ENCODE data around the gene TC2N. TPM values are rescaled to one million over a fixed set of nuclear protein-coding genes. Genes with fewer than 3 reads are reported as not detected.
"Not testable (repeated sequence)": the region's sequence is repeated elsewhere in the genome, so short reads cannot be mapped to it uniquely, and the experiment has no call there.

TC2N gene
- total RNA-seq, 1 donor from 2014 or later: 2.5 TPM

DNA sequence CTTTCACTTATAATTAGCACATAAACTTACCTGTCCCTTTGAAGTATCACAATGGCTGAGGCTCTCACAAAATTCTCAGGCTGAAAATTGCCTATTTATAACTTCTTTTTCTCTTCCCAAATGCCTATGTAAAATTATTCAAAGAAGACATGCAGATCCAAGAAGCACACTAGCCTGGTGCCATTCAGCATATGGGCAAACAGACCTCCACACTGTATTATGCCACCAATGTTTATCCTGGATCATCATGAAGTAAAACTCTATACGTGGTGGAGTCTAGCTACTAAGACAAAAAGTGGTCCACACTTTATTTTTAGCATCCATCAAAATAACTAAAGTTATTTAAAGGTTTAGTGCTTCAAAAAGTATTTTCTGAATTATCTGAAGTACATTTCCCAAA lies 15.8 kb downstream of the TC2N start:
- Mint-ChIP-seq H3K27me3 (ENCODE audit: unreplicated experiment) (peaks cover 3% of the 10 kb centered on the region), H3K36me3 (ENCODE audit: unreplicated experiment) (no peaks in the 10 kb centered on the region), H3K27ac (ENCODE audit: unreplicated experiment) (no peak overlapping the region), H3K4me1 (ENCODE audit: low read depth, unreplicated experiment) (no peaks in the 10 kb centered on the region), H3K9me3 (ENCODE audit: unreplicated experiment) (no peaks in the 10 kb centered on the region), H3K4me3 (ENCODE audit: unreplicated experiment) (no peak overlapping the region)
- TF ChIP-seq, protein P1, sequence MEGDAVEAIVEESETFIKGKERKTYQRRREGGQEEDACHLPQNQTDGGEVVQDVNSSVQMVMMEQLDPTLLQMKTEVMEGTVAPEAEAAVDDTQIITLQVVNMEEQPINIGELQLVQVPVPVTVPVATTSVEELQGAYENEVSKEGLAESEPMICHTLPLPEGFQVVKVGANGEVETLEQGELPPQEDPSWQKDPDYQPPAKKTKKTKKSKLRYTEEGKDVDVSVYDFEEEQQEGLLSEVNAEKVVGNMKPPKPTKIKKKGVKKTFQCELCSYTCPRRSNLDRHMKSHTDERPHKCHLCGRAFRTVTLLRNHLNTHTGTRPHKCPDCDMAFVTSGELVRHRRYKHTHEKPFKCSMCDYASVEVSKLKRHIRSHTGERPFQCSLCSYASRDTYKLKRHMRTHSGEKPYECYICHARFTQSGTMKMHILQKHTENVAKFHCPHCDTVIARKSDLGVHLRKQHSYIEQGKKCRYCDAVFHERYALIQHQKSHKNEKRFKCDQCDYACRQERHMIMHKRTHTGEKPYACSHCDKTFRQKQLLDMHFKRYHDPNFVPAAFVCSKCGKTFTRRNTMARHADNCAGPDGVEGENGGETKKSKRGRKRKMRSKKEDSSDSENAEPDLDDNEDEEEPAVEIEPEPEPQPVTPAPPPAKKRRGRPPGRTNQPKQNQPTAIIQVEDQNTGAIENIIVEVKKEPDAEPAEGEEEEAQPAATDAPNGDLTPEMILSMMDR (IDR thresholded peaks at IDR 0.05; ENCODE audit: partially characterized antibody, unreplicated experiment): no peak
- no peak for DNase-seq

DNA sequence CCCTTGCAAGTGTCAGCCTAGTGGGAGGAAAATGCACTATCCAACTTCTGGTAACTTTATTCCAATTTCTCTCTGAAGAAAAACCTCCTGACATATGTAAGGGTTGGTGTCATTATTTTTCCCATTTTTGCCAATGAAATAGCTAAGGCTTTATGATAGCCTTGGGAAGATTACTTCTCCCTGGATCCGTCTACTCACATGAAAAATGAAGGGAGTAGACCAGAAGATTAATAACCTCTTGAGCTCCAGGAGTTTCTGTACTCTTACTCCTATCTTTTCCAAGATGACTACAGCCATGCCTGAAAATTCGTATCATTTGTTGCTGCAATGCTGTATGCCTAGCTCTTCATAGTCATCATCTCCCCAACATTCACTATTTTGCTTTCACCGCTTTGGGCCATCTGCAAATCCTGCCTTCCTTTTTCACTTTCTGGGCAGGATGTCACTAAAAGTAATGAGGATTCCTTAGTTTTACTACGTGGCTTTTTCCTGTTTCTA lies 18.8 kb downstream of the TC2N start:
- Mint-ChIP-seq H3K4me3 (ENCODE audit: unreplicated experiment) (no peak overlapping the region), H3K27me3 (ENCODE audit: unreplicated experiment) (peaks cover 3% of the 10 kb centered on the region), H3K9me3 (ENCODE audit: unreplicated experiment) (no peaks in the 10 kb centered on the region), H3K27ac (ENCODE audit: unreplicated experiment) (no peak overlapping the region), H3K4me1 (ENCODE audit: low read depth, unreplicated experiment) (no peaks in the 10 kb centered on the region), H3K36me3 (ENCODE audit: unreplicated experiment) (no peaks in the 10 kb centered on the region)
- DNase-seq: no peak
- TF ChIP-seq, protein P1 (IDR thresholded peaks at IDR 0.05; ENCODE audit: partially characterized antibody, unreplicated experiment): no peak

DNA sequence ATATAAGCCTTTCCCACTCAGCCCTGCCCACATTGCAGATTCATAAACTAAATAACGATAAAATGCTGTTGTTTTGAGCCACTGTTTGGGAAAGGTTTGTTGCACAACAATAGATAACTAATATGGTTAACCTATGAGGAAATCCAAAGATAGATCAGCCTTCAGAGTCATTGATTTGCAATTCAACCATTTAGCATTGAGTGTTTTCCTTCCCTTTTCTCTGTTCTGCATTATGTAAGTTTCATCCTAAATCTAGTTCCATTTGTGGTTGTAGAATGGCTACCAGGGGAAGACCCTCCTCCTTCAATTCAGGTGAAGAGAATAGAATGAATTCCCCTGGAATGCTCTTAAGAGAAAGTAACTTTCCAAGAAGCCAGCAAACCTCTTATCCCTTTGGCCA lies 19.6 kb downstream of the TC2N start:
- DNase-seq: no peak
- TF ChIP-seq, protein P1 (IDR thresholded peaks at IDR 0.05; ENCODE audit: partially characterized antibody, unreplicated experiment): no peak
- Mint-ChIP-seq H3K4me3 (ENCODE audit: unreplicated experiment) (no peak overlapping the region), H3K9me3 (ENCODE audit: unreplicated experiment) (no peaks in the 10 kb centered on the region), H3K27ac (ENCODE audit: unreplicated experiment) (no peak overlapping the region), H3K27me3 (ENCODE audit: unreplicated experiment) (peaks cover 3% of the 10 kb centered on the region), H3K36me3 (ENCODE audit: unreplicated experiment) (no peaks in the 10 kb centered on the region), H3K4me1 (ENCODE audit: low read depth, unreplicated experiment) (no peaks in the 10 kb centered on the region)

DNA sequence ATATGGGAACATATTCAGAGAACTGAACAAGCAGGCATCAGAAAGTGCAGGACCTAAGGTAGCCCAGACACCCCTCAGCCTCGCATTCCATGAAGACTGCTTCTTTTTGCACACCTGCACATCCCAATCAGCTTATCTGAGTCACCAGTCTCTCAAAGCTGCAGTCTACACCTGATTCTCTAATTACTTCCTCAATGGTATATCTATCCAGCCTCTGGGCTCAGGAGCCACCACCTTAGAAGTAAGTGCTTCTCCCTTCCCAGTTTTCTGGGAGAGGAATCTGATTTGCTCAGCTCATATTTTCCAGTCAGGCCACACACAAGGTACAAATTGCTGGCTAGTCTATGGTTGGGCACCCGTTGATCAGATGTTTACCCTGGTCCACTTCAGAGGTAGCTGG lies 21.7 kb downstream of the TC2N start:
- H3K27me3 Mint-ChIP-seq (ENCODE audit: unreplicated experiment): peaks cover 3% of the 10 kb centered on the region
- no peak for DNase-seq
- no peaks in the 10 kb centered on the region for H3K4me1 Mint-ChIP-seq (ENCODE audit: low read depth, unreplicated experiment)
- H3K36me3 Mint-ChIP-seq (ENCODE audit: unreplicated experiment): no peaks in the 10 kb centered on the region
- no peaks in the 10 kb centered on the region for H3K9me3 Mint-ChIP-seq (ENCODE audit: unreplicated experiment)
- H3K27ac Mint-ChIP-seq (ENCODE audit: unreplicated experiment): no peak overlapping the region
- TF ChIP-seq, protein P1 (IDR thresholded peaks at IDR 0.05; ENCODE audit: partially characterized antibody, unreplicated experiment): no peak
- H3K4me3 Mint-ChIP-seq (ENCODE audit: unreplicated experiment): no peak overlapping the region

DNA sequence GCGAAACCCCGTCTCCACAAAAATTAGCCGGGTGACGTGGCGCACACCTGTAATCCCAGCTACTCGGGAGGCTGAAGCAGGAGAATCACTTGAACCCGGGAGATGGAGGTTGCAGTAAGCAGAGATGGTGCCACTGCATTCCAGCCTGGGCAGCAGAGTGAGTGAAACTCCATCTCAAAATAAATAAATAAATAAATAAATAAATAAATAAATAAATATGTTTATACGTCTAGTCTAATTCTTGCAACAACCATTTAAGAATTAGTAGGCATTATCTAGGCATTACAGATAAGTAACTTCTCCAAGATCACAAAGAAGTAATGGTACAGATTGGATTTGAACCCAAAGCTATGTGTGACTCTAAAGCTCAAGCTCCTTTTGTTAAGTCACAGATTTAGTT lies 22.3 kb downstream of the TC2N start:
- H3K4me1 Mint-ChIP-seq (ENCODE audit: low read depth, unreplicated experiment); H3K9me3 Mint-ChIP-seq (ENCODE audit: unreplicated experiment); H3K27me3 Mint-ChIP-seq (ENCODE audit: unreplicated experiment); DNase-seq; H3K36me3 Mint-ChIP-seq (ENCODE audit: unreplicated experiment); H3K4me3 Mint-ChIP-seq (ENCODE audit: unreplicated experiment); H3K27ac Mint-ChIP-seq (ENCODE audit: unreplicated experiment): not testable (repeated sequence)

DNA sequence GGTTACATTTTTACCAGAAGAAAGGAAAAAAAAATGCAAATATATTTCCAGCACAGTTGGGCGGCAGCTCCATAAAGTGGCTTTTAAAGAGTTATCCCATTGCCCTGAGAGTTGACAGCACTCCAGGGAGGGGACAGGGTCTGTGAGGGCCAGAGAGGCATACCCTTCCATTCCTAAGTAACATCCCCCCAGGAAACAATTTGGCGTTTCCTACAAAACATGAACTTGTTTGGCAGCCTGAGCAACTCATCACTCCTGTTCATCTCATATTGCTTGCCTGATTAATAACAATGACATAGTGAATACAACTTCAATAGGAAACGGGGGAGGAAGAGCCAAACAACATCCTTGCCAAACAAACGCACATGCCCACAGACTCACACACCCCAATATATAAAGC lies 23.3 kb downstream of the TC2N start:
- H3K27ac Mint-ChIP-seq (ENCODE audit: unreplicated experiment): no peak overlapping the region
- H3K36me3 Mint-ChIP-seq (ENCODE audit: unreplicated experiment): no peaks in the 10 kb centered on the region
- no peaks in the 10 kb centered on the region for H3K9me3 Mint-ChIP-seq (ENCODE audit: unreplicated experiment)
- H3K4me3 Mint-ChIP-seq (ENCODE audit: unreplicated experiment): no peak overlapping the region
- H3K4me1 Mint-ChIP-seq (ENCODE audit: low read depth, unreplicated experiment): no peaks in the 10 kb centered on the region
- H3K27me3 Mint-ChIP-seq (ENCODE audit: unreplicated experiment): peaks cover 3% of the 10 kb centered on the region
- TF ChIP-seq, protein P1 (IDR thresholded peaks at IDR 0.05; ENCODE audit: partially characterized antibody, unreplicated experiment): no peak
- no peak for DNase-seq

Measured in glutamatergic neuron (in vitro differentiated cells).